HEK293 (cell line): Measurements from ENCODE around the gene SLC45A2.

Experiments used
- BCL11A ChIP-seq: fragments of 450-650 bp; formaldehyde crosslinking; IDR thresholded peaks from 2 replicates; pipeline ENCODE4 v1.5.1; 2016; ENCODE audit warnings: low read depth, missing biosample characterization, missing genetic modification characterization
- ZNF423 ChIP-seq: fragments of 450-650 bp; formaldehyde crosslinking; IDR thresholded peaks from 2 replicates; pipeline ENCODE4 v1.5.1; 2016; ENCODE audit warnings: missing biosample characterization, missing genetic modification characterization
- ZNF792 ChIP-seq: fragments of 450-650 bp; formaldehyde crosslinking; IDR thresholded peaks from 2 replicates; pipeline ENCODE4 v1.5.1; 2016; ENCODE audit warnings: missing biosample characterization, missing genetic modification characterization

GRCh38 chr5:33966805-33967204 lies 17.7 kb downstream of the SLC45A2 start:
- TF ChIP-seq BCL11A = no peak
- TF ChIP-seq ZNF792 (tag by site-specific recombination) = no peak
- TF ChIP-seq ZNF423 = no peak
